ENCODE measurements around the gene KRIT1. TPM values are rescaled to one million over a fixed set of nuclear protein-coding genes. Genes with fewer than 3 reads are reported as not detected.
"Not testable (repeated sequence)": the region's sequence is repeated elsewhere in the genome, so short reads cannot be mapped to it uniquely, and the experiment has no call there.

The KRIT1 gene
- total RNA-seq, 1 donor from 2014 or later, result 39.2 TPM

- Mint-ChIP-seq H3K36me3 (ENCODE audit: low read depth, unreplicated experiment) (peaks cover 3% of the 10 kb centered on the region), H3K4me3 (ENCODE audit: unreplicated experiment) (peak within 1 kb of the TSS; percentile 87), H3K27ac (ENCODE audit: unreplicated experiment) (no peak within 1 kb of the TSS), H3K27me3 (ENCODE audit: unreplicated experiment) (peaks cover 3% of the 10 kb centered on the region), H3K9me3 (ENCODE audit: unreplicated experiment) (no peaks in the 10 kb centered on the region), H3K4me1 (ENCODE audit: unreplicated experiment) (peaks cover 3% of the 10 kb centered on the region)
- DNase-seq (ENCODE audit: low spot score), result peak; percentile 97
- TF ChIP-seq CTCF (IDR thresholded peaks at IDR 0.05; ENCODE audit: unreplicated experiment), result peak; percentile 97
Measured at GRCh38 chr7:92178928-92179924, 66.5 kb downstream of the KRIT1 start, which contains the start of gene LRRD1. LRRD1 (minus strand) TSS chr7:92179142; CDS start chr7:92165202, 13,940 bp downstream.

DNA sequence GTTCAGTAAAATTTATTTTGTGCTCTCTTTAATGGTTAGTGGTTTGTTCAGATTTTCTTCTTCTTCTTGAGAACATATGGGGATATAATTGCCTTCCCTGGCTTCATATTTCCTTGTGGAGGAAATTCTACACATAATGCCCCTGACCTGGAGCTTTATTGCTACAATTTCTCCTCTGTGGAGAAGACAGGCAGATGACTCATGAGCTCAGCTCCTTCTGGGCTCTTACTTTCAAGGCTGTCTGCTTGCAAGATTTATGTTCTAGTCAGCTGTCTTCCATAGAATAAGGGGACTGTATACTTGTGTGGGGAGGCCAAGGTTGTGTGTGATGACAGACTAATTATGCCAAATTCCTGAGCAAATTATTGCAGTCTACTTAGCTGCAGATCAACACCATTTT is 68.4 kb downstream of the KRIT1 start:
- Mint-ChIP-seq H3K9me3 (ENCODE audit: unreplicated experiment) (no peaks in the 10 kb centered on the region), H3K4me1 (ENCODE audit: unreplicated experiment) (peaks cover 3% of the 10 kb centered on the region), H3K4me3 (ENCODE audit: unreplicated experiment) (no peak overlapping the region), H3K27me3 (ENCODE audit: unreplicated experiment) (peaks cover 3% of the 10 kb centered on the region), H3K36me3 (ENCODE audit: low read depth, unreplicated experiment) (peaks cover 3% of the 10 kb centered on the region), H3K27ac (ENCODE audit: unreplicated experiment) (no peak overlapping the region)
- TF ChIP-seq CTCF (IDR thresholded peaks at IDR 0.05; ENCODE audit: unreplicated experiment), result no peak
- no peak for DNase-seq (ENCODE audit: low spot score)

- not testable (repeated sequence) for H3K4me1 Mint-ChIP-seq (ENCODE audit: unreplicated experiment); H3K27ac Mint-ChIP-seq (ENCODE audit: unreplicated experiment); DNase-seq (ENCODE audit: low spot score); H3K27me3 Mint-ChIP-seq (ENCODE audit: unreplicated experiment); H3K36me3 Mint-ChIP-seq (ENCODE audit: low read depth, unreplicated experiment); H3K4me3 Mint-ChIP-seq (ENCODE audit: unreplicated experiment); H3K9me3 Mint-ChIP-seq (ENCODE audit: unreplicated experiment)
Measured at GRCh38 chr7:92169529-92169928, 76.2 kb downstream of the KRIT1 start.

GRCh38 chr7:92161271-92161670 is 84.4 kb downstream of the KRIT1 start:
- Mint-ChIP-seq H3K36me3 (ENCODE audit: low read depth, unreplicated experiment) (no peaks in the 10 kb centered on the region), H3K4me3 (ENCODE audit: unreplicated experiment) (no peak overlapping the region), H3K9me3 (ENCODE audit: unreplicated experiment) (no peaks in the 10 kb centered on the region), H3K4me1 (ENCODE audit: unreplicated experiment) (peaks cover 7% of the 10 kb centered on the region), H3K27me3 (ENCODE audit: unreplicated experiment) (no peaks in the 10 kb centered on the region), H3K27ac (ENCODE audit: unreplicated experiment) (no peak overlapping the region)
- DNase-seq (ENCODE audit: low spot score), result no peak
- no peak for TF ChIP-seq CTCF (IDR thresholded peaks at IDR 0.05; ENCODE audit: unreplicated experiment)

- H3K4me1 Mint-ChIP-seq (ENCODE audit: unreplicated experiment), result peaks cover 2% of the 10 kb centered on the region
- no peaks in the 10 kb centered on the region for H3K9me3 Mint-ChIP-seq (ENCODE audit: unreplicated experiment)
- no peak for TF ChIP-seq CTCF (IDR thresholded peaks at IDR 0.05; ENCODE audit: unreplicated experiment)
- no peak overlapping the region for H3K4me3 Mint-ChIP-seq (ENCODE audit: unreplicated experiment)
- no peak overlapping the region for H3K27ac Mint-ChIP-seq (ENCODE audit: unreplicated experiment)
- H3K27me3 Mint-ChIP-seq (ENCODE audit: unreplicated experiment), result no peaks in the 10 kb centered on the region
- no peak for DNase-seq (ENCODE audit: low spot score)
- no peaks in the 10 kb centered on the region for H3K36me3 Mint-ChIP-seq (ENCODE audit: low read depth, unreplicated experiment)
Measured at GRCh38 chr7:92158660-92159575, 86.8 kb downstream of the KRIT1 start.
